GM12878 (cell line): ENCODE measurements around the gene MTFR1L. TPM values are rescaled to one million over a fixed set of nuclear protein-coding genes. Genes with fewer than 3 reads are reported as not detected.

Experiments used
- ATAC-seq: fragments of 200-7000 bp; cut with Tn5 transposase; 3 replicates; pipeline ENCODE4 v1.9.1; 2020; ENCODE audit warnings: mild to moderate bottlenecking, moderate library complexity
- BruUV-seq: library from RNA; stranded (reverse); fragments of 400-500 nt; replicated peaks from 2 replicates; lab custom pipeline; 2021; lab: Mats Ljungman, UMichigan
- CTCF ChIA-PET: fragments of 300-600 bp; sonication (Branson Sonifier 250); formaldehyde crosslinking; extraction: SDS; loops from one replicate; lab custom pipeline; 2021; ENCODE audit warnings: inconsistent platforms; lab: Yijun Ruan, JAX
- POLR2A ChIA-PET: fragments of 350-600 bp; formaldehyde crosslinking; extraction: SDS; loops from one replicate; lab custom pipeline; 2021; ENCODE audit warnings: inconsistent platforms; lab: Charles Lee
- RAD21 ChIA-PET: fragments of 300-600 bp; sonication (Branson Sonifier 250); formaldehyde crosslinking; loops from one replicate; lab custom pipeline; 2023; ENCODE audit warnings: antibody characterized with exemption; ENCODE audit not compliant: unreplicated experiment; lab: Charles Lee
- SMC1A ChIA-PET: fragments of 300-600 bp; sonication (Branson Sonifier 250); formaldehyde crosslinking; loops from one replicate; lab custom pipeline; 2023; ENCODE audit not compliant: unreplicated experiment, uncharacterized antibody; lab: Charles Lee
- DNase-seq: peaks from one replicate; pipeline ENCODE4 v3.0.0-alpha.2; 2011; ENCODE audit warnings: low read depth, low spot score
- FAIRE-seq: peaks from 3 replicates; lab custom pipeline; 2011; peaks lifted over from hg19 to GRCh38; lab: Jason Lieb, UNC
- H2AFZ ChIP-seq: 2 replicates; pipeline ENCODE4 v1.6.0; 2011; ENCODE audit warnings: low read depth, low read length, control low read depth; ENCODE audit not compliant: control insufficient read depth
- H3K27ac ChIP-seq: 2 replicates; pipeline ENCODE4 v1.5.1; 2011; ENCODE audit warnings: control low read depth; ENCODE audit not compliant: control insufficient read depth, insufficient read depth
- H3K27me3 ChIP-seq, 2 experiments: replicated peaks in 1 of 2; 2 replicates each; pipeline versions ENCODE4 v1.6.0 to v1.6.1; 2011; ENCODE audit warnings: low read length in 1 of 2; ENCODE audit not compliant: control insufficient read depth in 2 of 2, insufficient read depth in 2 of 2
- H3K36me3 ChIP-seq, 2 experiments: 2 replicates each; pipeline ENCODE4 v1.5.1; 2011; ENCODE audit warnings: low read length in 1 of 2; ENCODE audit not compliant: control insufficient read depth in 2 of 2, insufficient read depth in 2 of 2
- H3K4me1 ChIP-seq: 2 replicates; pipeline ENCODE4 v1.6.1; 2011; ENCODE audit warnings: mild to moderate bottlenecking, low read length, moderate library complexity, mixed read lengths; ENCODE audit not compliant: control insufficient read depth, insufficient read depth
- H3K4me2 ChIP-seq: 2 replicates; pipeline ENCODE4 v1.6.0; 2011; ENCODE audit warnings: control low read depth; ENCODE audit not compliant: control insufficient read depth, insufficient read depth
- H3K4me3 ChIP-seq: fragments of 200-600 bp; sonication (generic); 2 replicates; pipeline ENCODE4 v1.5.1; 2016
- H3K79me2 ChIP-seq: 2 replicates; pipeline ENCODE4 v1.6.0; 2011; ENCODE audit warnings: low read length; ENCODE audit not compliant: control insufficient read depth, insufficient read depth
- H3K9ac ChIP-seq: 2 replicates; pipeline ENCODE4 v1.8.0; 2011; ENCODE audit warnings: low read length, control low read depth, mixed read lengths; ENCODE audit not compliant: control insufficient read depth, insufficient read depth
- H3K9me3 ChIP-seq: replicated peaks from 3 replicates; pipeline ENCODE4 v1.5.1; 2011; ENCODE audit warnings: mild to moderate bottlenecking, low read length; ENCODE audit not compliant: control insufficient read depth, insufficient read depth
- H4K20me1 ChIP-seq: 2 replicates; pipeline ENCODE4 v1.6.0; 2011; ENCODE audit not compliant: control insufficient read depth, insufficient read depth
- ASH2L ChIP-seq: fragments of 300-600, 200-600 bp; sonication (generic); IDR thresholded peaks from 2 replicates; pipeline ENCODE4 v1.6.1; 2017; ENCODE audit warnings: low read depth, mild to moderate bottlenecking, borderline replicate concordance
- BRCA1 ChIP-seq: IDR thresholded peaks from 2 replicates; pipeline ENCODE4 v1.6.1; 2011; ENCODE audit warnings: low read depth, low read length, improper control_type of control experiment
- GATAD2B ChIP-seq: fragments of 450-650 bp; conservative IDR thresholded peaks from 2 replicates; pipeline ENCODE4 v1.6.1; 2017; ENCODE audit warnings: low read depth, mild to moderate bottlenecking, moderate library complexity
- HDAC6 ChIP-seq: fragments of 200-600 bp; sonication (generic); IDR thresholded peaks from one replicate; pipeline ENCODE4 v1.8.0; 2017; ENCODE audit warnings: antibody characterized with exemption; ENCODE audit not compliant: unreplicated experiment
- MEF2B ChIP-seq: fragments of 450-650 bp; IDR thresholded peaks from 2 replicates; pipeline ENCODE4 v1.6.1; 2018; ENCODE audit warnings: mild to moderate bottlenecking, moderate library complexity; ENCODE audit not compliant: partially characterized antibody, poor library complexity, severe bottlenecking
- MYB ChIP-seq: fragments of 150-350 bp; IDR thresholded peaks from 2 replicates; pipeline ENCODE4 v1.6.1; 2014; ENCODE audit warnings: mild to moderate bottlenecking, low read depth, low read length, borderline replicate concordance
- NR2C2 ChIP-seq: IDR thresholded peaks from 2 replicates; pipeline ENCODE4 v1.6.1; 2011; ENCODE audit warnings: borderline replicate concordance, low read depth; ENCODE audit not compliant: control insufficient read depth, insufficient read length
- RAD21 ChIP-seq: IDR thresholded peaks from 2 replicates; pipeline ENCODE4 v1.6.1; 2011; ENCODE audit warnings: mild to moderate bottlenecking, low read depth, low read length, moderate library complexity; ENCODE audit not compliant: insufficient read depth
- RBBP5 ChIP-seq: fragments of 200-600 bp; sonication (generic); conservative IDR thresholded peaks from 2 replicates; pipeline ENCODE4 v1.6.1; 2016
- STAT1 ChIP-seq: fragments of 450-650 bp; conservative IDR thresholded peaks from 2 replicates; pipeline ENCODE4 v1.6.1; 2014; ENCODE audit warnings: antibody characterized with exemption, mild to moderate bottlenecking
- WGBS: methylation state at CpG from one replicate; pipeline ENCODE4 v1.1.6; 2016; ENCODE audit warnings: low lambda C conversion rate; ENCODE audit not compliant: insufficient replicate concordance, insufficient coverage; ENCODE audit errors: missing lambda C conversion rate; 5-methylcytosine and 5-hydroxymethylcytosine counted together
- in situ Hi-C: fragments of 300-500 bp; cut with MboI; formaldehyde crosslinking; loops from 9 replicates; pipeline ENCODE4 v1.14.3; 2018; ENCODE audit warnings: mixed read lengths
- intact Hi-C: fragments of 100-400 bp; cut with micrococcal nuclease; formaldehyde crosslinking; loops from one replicate; pipeline ENCODE4 v1.14.2; 2022; ENCODE audit not compliant: unreplicated experiment
- polyA plus RNA-seq, 11 experiments: library from polyadenylated mRNA; depleted of rRNA in 4 of 11; unstranded in 6 of 11; stranded (reverse) in 5 of 11; fragments of >200 nt; fragmentation: Nextera tagmentation in 4 of 11; fragmentation: Illumina TruSeq in 1 of 11; extraction: Ambion mirVana in 4 of 11; extraction: Trizol in 1 of 11; gene quantifications; 1 replicate in 1 of 11; 2 replicates in 10 of 11; pipeline versions ENCODE4 v1.2.1 to v1.2.3, GENCODE V29; 2011 to 2016; ENCODE audit warnings: inconsistent platforms in 2 of 11, missing spikeins in 2 of 11, low read depth in 1 of 11
- total RNA-seq, 4 experiments: library from RNA; depleted of rRNA in 3 of 4; stranded (reverse); fragments of >200 nt in 3 of 4; fragmentation: Illumina TruSeq in 1 of 4; extraction: Trizol in 1 of 4; gene quantifications; 2 replicates each; pipeline versions ENCODE4 v1.2.1 to v1.2.3, GENCODE V29; 2013 to 2021

The MTFR1L gene
- total and polyA plus RNA-seq, 10 of the 15 experiments (the other 5 are each of a cell fraction or from before 2014, with no cell fraction given) = 16.9 to 44.2 (median 30.3) TPM

DNA sequence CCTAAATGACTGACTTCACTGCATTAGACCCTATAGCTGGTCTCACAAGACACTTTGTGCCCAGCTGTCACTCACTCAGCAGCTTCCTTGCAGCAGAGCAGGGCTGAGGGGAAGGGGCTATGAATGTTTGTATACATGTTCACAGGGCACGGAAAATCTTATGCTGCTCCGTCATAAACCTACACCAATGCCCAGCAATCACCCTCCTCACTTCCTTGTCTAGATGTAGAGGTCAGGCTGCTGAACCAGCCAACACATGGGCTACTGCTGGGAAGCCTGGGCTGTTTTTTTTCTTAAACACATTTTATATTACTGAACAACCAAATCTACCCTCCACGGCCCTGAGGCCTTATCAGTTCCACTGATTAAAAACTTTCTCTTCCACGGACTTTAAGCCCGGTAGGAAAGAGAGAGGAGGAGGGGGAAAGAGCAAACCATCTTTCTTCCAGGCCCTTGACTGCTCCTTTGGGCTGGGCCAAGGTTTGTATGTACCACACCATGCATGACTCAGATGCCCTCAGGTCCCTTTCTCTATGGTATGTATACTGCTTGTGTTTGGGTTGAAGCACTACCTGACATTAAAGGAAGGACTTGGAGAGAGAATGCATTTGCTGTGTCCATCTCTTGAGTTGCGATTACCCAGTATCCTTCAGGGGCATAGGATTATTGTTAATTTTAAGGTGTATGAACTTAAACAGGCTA, 12.7 kb downstream of the MTFR1L start:
- H3K4me2 ChIP-seq = no peak overlapping the region
- no peaks in the 10 kb centered on the region for H3K79me2 ChIP-seq
- peaks cover 7 to 37% of the 10 kb centered on the region in 2 experiments for H3K36me3 ChIP-seq
- ChIA-PET RAD21 (interaction anchor here (0.8 to 1.4 kb wide), 3 partner anchors 12 to 224 kb away, joined by 3 read pairs; partner anchors contain the start of gene PAFAH2), POLR2A (interaction anchor here (1.1 kb wide), 1 partner anchor 12 kb away, joined by 4 read pairs; the partner anchor contains the start of gene MTFR1L), CTCF (interaction anchor here (1.0 to 1.8 kb wide), 3 partner anchors 72 to 170 kb away, joined by 3 to 10 read pairs (median 3); partner anchors contain the start of gene PAFAH2)
- H2AFZ ChIP-seq = no peak overlapping the region
- H4K20me1 ChIP-seq = no peaks in the 10 kb centered on the region
- DNase-seq = no peak
- TF ChIP-seq STAT1 = no peak
- no peak for TF ChIP-seq MEF2B
- TF ChIP-seq ASH2L = no peak
- no peak for TF ChIP-seq RAD21
- no peak for TF ChIP-seq MYB
- TF ChIP-seq HDAC6 = no peak
- TF ChIP-seq RBBP5 = no peak
- no peak for TF ChIP-seq BRCA1
- TF ChIP-seq NR2C2 = no peak
- no peak for TF ChIP-seq GATAD2B
- TF ChIP-seq, all 136 proteins: peak for 0
- 96% methylated on average over 6 of the region's 6 CpGs for WGBS
- ATAC-seq = no peak
- Histone ChIP-seq H3K27ac (no peak overlapping the region), H3K4me3 (no peak overlapping the region), H3K9ac (no peak overlapping the region), H3K9me3 (no peaks in the 10 kb centered on the region), H3K4me1 (no peaks in the 10 kb centered on the region), H3K27me3 (no peaks in the 10 kb centered on the region)
- intact Hi-C loops (no loop called here), in situ Hi-C loops (no loop called here)
- no peak for FAIRE-seq
- SMC1A ChIA-PET = interaction anchor here (5.0 kb wide), 1 partner anchor 166 kb away, joined by 25 read pairs; the partner anchor contains the start of gene PAFAH2
- TSS peak; percentile 72 for BruUV-seq
